H1 (cell line): Measurements from ENCODE around the gene RPS28.

Source experiments
- CEBPB ChIP-seq: IDR thresholded peaks from 2 replicates; pipeline ENCODE4 v1.6.1; 2012; ENCODE audit warnings: low read depth, low read length
- EGR1 ChIP-seq: IDR thresholded peaks from 2 replicates; pipeline ENCODE4 v1.6.1; 2011; ENCODE audit warnings: low read depth, low read length, borderline replicate concordance
- EP300 ChIP-seq, 2 experiments: IDR thresholded peaks; 1 replicate in 1 of 2; 2 replicates in 1 of 2; pipeline ENCODE4 v1.6.1; 2011 to 2012; ENCODE audit warnings: low read depth in 2 of 2, low read length in 2 of 2, mild to moderate bottlenecking in 2 of 2, borderline replicate concordance in 1 of 2, inconsistent platforms in 1 of 2, moderate library complexity in 1 of 2
- EZH2 ChIP-seq: fragments of 200-600 bp; sonication (generic); IDR thresholded peaks from 2 replicates; pipeline ENCODE4 v1.7.1; 2012; ENCODE audit warnings: low read depth, mild to moderate bottlenecking, moderate library complexity, low read length, inconsistent platforms; ENCODE audit not compliant: severe bottlenecking
- GABPA ChIP-seq: IDR thresholded peaks from 2 replicates; pipeline ENCODE4 v1.6.1; 2011; ENCODE audit warnings: mild to moderate bottlenecking, low read length, moderate library complexity, borderline replicate concordance; ENCODE audit not compliant: insufficient read depth
- KDM5A ChIP-seq: fragments of 200-600 bp; IDR thresholded peaks from 2 replicates; pipeline ENCODE4 v1.7.1; 2012; ENCODE audit warnings: mild to moderate bottlenecking, low read length, inconsistent platforms, mixed read lengths
- POLR2A ChIP-seq, 2 experiments: IDR thresholded peaks; 1 replicate in 1 of 2; 2 replicates in 1 of 2; pipeline ENCODE4 v1.6.1; 2011; ENCODE audit warnings: low read depth in 2 of 2, low read length in 2 of 2, mild to moderate bottlenecking in 2 of 2; ENCODE audit errors: control extremely low read depth in 1 of 2
- SP1 ChIP-seq: IDR thresholded peaks from 2 replicates; pipeline ENCODE4 v1.6.1; 2011; ENCODE audit warnings: low read depth, low read length
- TAF1 ChIP-seq: IDR thresholded peaks from 2 replicates; pipeline ENCODE4 v1.6.1; 2011; ENCODE audit warnings: mild to moderate bottlenecking, low read depth, low read length
- TCF12 ChIP-seq: IDR thresholded peaks from 2 replicates; pipeline ENCODE4 v1.6.1; 2011; ENCODE audit warnings: low read depth, mild to moderate bottlenecking, low read length
- TF ChIP-seq, protein P1 (sequence below): IDR thresholded peaks from 2 replicates; pipeline ENCODE4 v1.6.1; 2011; ENCODE audit warnings: low read length, improper control_type of control experiment
- TF ChIP-seq, protein P2 (sequence below), 3 experiments: IDR thresholded peaks; 1 replicate in 2 of 3; 2 replicates in 1 of 3; pipeline versions ENCODE4 v1.5.1 to v1.6.1; 2011; ENCODE audit warnings: low read length in 3 of 3, mild to moderate bottlenecking in 3 of 3, inconsistent platforms in 2 of 3, low read depth in 1 of 3, moderate library complexity in 1 of 3; ENCODE audit not compliant: insufficient read depth in 1 of 3; ENCODE audit errors: control extremely low read depth in 1 of 3

DNA sequence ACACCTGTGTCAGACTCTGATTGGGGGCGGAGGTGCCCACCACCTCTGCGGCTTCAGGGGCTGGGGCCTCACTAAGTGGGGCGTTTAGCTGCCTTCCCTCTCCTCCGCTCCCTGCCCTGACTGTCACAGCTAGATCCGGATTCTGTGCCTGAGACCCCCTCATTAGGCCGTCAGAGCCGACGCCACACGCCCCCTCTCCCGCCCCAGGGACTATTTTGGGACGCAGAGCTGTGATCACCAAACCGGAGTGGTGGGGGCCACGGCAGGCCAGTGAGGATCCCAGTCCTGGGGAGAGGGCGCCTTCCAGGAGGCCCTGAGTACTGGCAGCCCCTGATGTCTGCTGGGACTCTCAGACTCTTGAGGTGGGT is 21.0 kb downstream of the RPS28 start:
- TF ChIP-seq TAF1 = no peak
- TF ChIP-seq, protein P1, sequence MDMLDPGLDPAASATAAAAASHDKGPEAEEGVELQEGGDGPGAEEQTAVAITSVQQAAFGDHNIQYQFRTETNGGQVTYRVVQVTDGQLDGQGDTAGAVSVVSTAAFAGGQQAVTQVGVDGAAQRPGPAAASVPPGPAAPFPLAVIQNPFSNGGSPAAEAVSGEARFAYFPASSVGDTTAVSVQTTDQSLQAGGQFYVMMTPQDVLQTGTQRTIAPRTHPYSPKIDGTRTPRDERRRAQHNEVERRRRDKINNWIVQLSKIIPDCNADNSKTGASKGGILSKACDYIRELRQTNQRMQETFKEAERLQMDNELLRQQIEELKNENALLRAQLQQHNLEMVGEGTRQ = no peak
- TF ChIP-seq, protein P2, sequence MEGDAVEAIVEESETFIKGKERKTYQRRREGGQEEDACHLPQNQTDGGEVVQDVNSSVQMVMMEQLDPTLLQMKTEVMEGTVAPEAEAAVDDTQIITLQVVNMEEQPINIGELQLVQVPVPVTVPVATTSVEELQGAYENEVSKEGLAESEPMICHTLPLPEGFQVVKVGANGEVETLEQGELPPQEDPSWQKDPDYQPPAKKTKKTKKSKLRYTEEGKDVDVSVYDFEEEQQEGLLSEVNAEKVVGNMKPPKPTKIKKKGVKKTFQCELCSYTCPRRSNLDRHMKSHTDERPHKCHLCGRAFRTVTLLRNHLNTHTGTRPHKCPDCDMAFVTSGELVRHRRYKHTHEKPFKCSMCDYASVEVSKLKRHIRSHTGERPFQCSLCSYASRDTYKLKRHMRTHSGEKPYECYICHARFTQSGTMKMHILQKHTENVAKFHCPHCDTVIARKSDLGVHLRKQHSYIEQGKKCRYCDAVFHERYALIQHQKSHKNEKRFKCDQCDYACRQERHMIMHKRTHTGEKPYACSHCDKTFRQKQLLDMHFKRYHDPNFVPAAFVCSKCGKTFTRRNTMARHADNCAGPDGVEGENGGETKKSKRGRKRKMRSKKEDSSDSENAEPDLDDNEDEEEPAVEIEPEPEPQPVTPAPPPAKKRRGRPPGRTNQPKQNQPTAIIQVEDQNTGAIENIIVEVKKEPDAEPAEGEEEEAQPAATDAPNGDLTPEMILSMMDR (IDR thresholded peaks at IDR 0.05; ENCODE audit: control extremely low read depth in 1 of 3, insufficient read depth in 1 of 3, low read depth in 1 of 3, low read length in 3 of 3) = no peak
- no peak for TF ChIP-seq CEBPB
- TF ChIP-seq TCF12 = no peak
- no peak for TF ChIP-seq EGR1
- no peak for TF ChIP-seq EP300 (IDR thresholded peaks at IDR 0.05; ENCODE audit: borderline replicate concordance in 1 of 2, low read depth in 2 of 2, low read length in 2 of 2)
- TF ChIP-seq KDM5A = no peak
- TF ChIP-seq EZH2 = no peak
- no peak for TF ChIP-seq GABPA
- no peak for TF ChIP-seq POLR2A (IDR thresholded peaks at IDR 0.05; ENCODE audit: control extremely low read depth in 1 of 2, low read depth in 2 of 2, low read length in 2 of 2)
- no peak for TF ChIP-seq SP1
